NT2/D1 (cell line): ENCODE data around the gene NOC2L.

Experiments used
- SUZ12 ChIP-seq: IDR thresholded peaks from 2 replicates; pipeline ENCODE4 v1.6.1; 2011; ENCODE audit not compliant: insufficient read length, insufficient read depth; ENCODE audit errors: extremely low read depth
- YY1 ChIP-seq: IDR thresholded peaks from 2 replicates; pipeline ENCODE4 v1.6.1; 2011; ENCODE audit not compliant: insufficient read length, insufficient read depth
- ZNF274 ChIP-seq: IDR thresholded peaks from 2 replicates; pipeline ENCODE4 v1.6.1; 2011; ENCODE audit warnings: mild to moderate bottlenecking, low read depth, low read length

GRCh38 chr1:958823-959730 lies at the start of gene NOC2L:
- TF ChIP-seq SUZ12, result no peak
- peak; percentile 51 for TF ChIP-seq YY1
- no peak for TF ChIP-seq ZNF274
